BE2C (cell line): ENCODE results near the gene PILRA.
"Not testable (repeated sequence)": the region's sequence is repeated elsewhere in the genome, so short reads cannot be mapped to it uniquely, and the experiment has no call there.

Experiments
- DNase-seq: peaks from one replicate; pipeline ENCODE4 v3.0.0-alpha.2; 2020
- H3K27me3 ChIP-seq: fragments of 250-450 bp; sonication (Bioruptor Pico); 2 replicates; pipeline ENCODE4 v1.5.1; 2020; ENCODE audit warnings: mild to moderate bottlenecking
- H3K36me3 ChIP-seq: fragments of 250-450 bp; sonication (Bioruptor Pico); 2 replicates; pipeline ENCODE4 v1.5.1; 2020; ENCODE audit warnings: mild to moderate bottlenecking
- H3K4me1 ChIP-seq: fragments of 250-450 bp; sonication (Bioruptor Pico); 2 replicates; pipeline ENCODE4 v1.5.1; 2020
- H3K4me3 ChIP-seq: 2 replicates; pipeline ENCODE4 v1.5.1; 2011; ENCODE audit warnings: low read depth, low read length
- H3K9me3 ChIP-seq: fragments of 250-450 bp; sonication (Bioruptor Pico); 2 replicates; pipeline ENCODE4 v1.5.1; 2020
- TF ChIP-seq, protein P1 (sequence below): IDR thresholded peaks from 2 replicates; pipeline ENCODE4 v1.5.1; 2012; ENCODE audit warnings: mild to moderate bottlenecking, low read depth, low read length

PILRA gene

DNA sequence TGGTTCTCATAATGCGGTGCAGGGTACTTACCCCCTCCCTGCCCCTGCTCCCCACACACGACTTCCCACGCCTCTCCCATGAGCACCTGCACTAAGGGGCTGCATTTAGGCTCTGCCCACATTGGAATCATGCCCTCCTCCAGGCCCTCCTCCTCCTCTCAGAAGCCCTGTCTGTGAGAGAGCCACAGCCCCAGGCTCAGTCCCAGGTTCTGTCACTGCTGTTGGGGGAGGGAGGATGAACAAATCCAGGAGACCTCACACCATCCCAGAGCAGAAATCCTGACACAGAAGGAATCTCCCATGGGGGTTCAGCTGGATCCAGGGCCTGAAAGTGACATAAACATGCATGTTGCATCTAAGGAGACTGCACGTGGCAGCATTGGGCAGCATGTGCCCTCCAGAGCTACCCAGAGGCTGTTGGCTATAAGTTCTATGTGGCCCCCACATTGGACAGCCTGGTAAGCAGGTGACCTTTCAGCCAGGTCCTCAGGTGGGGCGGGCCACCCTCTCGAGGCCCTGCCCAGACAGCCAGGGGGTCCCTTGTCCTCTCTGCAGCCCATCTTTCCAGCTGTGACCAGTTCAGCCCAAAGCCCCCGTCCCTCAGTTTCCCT lies 1.6 kb upstream of the PILRA start:
- Histone ChIP-seq H3K4me3 (no peak overlapping the region), H3K27me3 (no peaks in the 10 kb centered on the region), H3K4me1 (no peaks in the 10 kb centered on the region; the same call in 1 of the 2 replicates), H3K36me3 (peaks cover 6% of the 10 kb centered on the region; the same call in 1 of the 2 replicates), H3K9me3 (no peaks in the 10 kb centered on the region)
- TF ChIP-seq, protein P1, sequence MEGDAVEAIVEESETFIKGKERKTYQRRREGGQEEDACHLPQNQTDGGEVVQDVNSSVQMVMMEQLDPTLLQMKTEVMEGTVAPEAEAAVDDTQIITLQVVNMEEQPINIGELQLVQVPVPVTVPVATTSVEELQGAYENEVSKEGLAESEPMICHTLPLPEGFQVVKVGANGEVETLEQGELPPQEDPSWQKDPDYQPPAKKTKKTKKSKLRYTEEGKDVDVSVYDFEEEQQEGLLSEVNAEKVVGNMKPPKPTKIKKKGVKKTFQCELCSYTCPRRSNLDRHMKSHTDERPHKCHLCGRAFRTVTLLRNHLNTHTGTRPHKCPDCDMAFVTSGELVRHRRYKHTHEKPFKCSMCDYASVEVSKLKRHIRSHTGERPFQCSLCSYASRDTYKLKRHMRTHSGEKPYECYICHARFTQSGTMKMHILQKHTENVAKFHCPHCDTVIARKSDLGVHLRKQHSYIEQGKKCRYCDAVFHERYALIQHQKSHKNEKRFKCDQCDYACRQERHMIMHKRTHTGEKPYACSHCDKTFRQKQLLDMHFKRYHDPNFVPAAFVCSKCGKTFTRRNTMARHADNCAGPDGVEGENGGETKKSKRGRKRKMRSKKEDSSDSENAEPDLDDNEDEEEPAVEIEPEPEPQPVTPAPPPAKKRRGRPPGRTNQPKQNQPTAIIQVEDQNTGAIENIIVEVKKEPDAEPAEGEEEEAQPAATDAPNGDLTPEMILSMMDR = no peak
- DNase-seq = peak; percentile 57

DNA sequence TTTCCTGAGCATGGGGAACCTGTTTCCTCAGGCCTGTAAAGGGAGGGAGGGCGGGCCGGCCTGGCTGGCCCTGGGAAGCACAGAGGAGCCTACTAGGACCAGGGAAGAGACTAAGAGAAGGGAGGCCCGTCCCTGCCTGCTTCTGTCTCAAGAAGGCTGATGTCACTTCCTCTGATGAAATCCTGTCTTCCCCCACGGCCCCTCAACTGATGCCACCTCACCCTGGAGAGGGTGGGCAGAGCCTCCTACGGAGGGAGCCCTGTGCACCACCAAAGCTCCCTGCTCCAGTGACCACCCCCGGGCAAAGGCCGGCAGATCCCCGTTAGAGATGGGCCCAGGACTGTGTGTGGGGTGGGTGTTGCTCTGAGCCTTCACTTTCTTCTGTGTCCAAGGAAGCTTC lies 1.0 kb upstream of the PILRA start:
- TF ChIP-seq, protein P1 = no peak
- peaks cover 5% of the 10 kb centered on the region; the same call in 1 of the 2 replicates for H3K36me3 ChIP-seq
- H3K4me3 ChIP-seq = no peak overlapping the region
- H3K9me3 ChIP-seq = no peaks in the 10 kb centered on the region
- H3K4me1 ChIP-seq = no peaks in the 10 kb centered on the region; the same call in 1 of the 2 replicates
- DNase-seq = no peak
- no peaks in the 10 kb centered on the region for H3K27me3 ChIP-seq

DNA sequence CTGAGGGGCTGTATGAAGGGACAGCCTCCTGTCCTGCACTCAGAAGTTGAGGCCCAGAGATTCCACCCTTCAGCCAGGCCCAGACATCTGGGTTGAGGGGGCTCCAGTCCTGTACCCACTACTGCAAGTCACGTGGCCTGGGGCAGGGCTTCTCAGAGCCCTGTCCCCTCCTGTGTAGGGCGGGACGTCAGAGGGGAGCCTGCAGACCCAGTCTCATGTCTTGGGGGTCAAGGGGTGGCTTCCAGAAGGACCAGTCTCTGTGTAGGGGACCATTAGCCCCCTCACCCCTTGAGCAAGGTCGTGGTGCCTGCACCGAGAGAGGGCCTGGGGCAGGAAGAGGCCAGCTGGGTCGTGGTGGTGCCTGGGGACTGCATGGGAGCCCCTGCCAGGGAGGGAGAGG lies 593 bp upstream of the PILRA start:
- DNase-seq = no peak
- H3K9me3 ChIP-seq = no peaks in the 10 kb centered on the region
- no peaks in the 10 kb centered on the region; the same call in 1 of the 2 replicates for H3K4me1 ChIP-seq
- peaks cover 2% of the 10 kb centered on the region; the same call in 1 of the 2 replicates for H3K36me3 ChIP-seq
- H3K4me3 ChIP-seq = no peak overlapping the region
- TF ChIP-seq, protein P1 = no peak
- no peaks in the 10 kb centered on the region for H3K27me3 ChIP-seq

DNA sequence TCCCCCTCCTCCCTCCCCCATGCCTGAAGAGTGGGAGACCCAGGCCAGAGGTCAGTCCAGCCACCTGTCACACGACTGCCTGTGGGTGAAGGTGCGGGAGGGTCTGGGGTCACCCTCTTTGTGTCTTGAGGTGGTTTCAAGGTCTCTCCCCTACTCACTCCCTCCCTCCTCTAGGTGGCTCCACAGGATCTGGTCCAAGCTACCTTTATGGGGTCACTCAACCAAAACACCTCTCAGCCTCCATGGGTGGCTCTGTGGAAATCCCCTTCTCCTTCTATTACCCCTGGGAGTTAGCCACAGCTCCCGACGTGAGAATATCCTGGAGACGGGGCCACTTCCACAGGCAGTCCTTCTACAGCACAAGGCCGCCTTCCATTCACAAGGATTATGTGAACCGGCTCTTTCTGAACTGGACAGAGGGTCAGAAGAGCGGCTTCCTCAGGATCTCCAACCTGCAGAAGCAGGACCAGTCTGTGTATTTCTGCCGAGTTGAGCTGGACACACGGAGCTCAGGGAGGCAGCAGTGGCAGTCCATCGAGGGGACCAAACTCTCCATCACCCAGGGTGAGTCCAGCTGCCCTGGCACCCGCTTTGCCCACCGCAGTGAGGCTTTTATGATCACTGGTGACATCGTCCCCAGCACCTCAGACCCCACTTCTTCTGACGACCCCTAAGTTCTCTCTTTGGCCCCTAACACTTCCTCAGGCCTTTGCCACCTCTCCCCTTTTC lies 747 bp downstream of the PILRA start:
- H3K36me3 ChIP-seq, H3K4me3 ChIP-seq, H3K27me3 ChIP-seq, DNase-seq, H3K9me3 ChIP-seq, H3K4me1 ChIP-seq: not testable (repeated sequence)
- TF ChIP-seq, protein P1 = peak; percentile 13; the same call in 1 of the 2 replicates

DNA sequence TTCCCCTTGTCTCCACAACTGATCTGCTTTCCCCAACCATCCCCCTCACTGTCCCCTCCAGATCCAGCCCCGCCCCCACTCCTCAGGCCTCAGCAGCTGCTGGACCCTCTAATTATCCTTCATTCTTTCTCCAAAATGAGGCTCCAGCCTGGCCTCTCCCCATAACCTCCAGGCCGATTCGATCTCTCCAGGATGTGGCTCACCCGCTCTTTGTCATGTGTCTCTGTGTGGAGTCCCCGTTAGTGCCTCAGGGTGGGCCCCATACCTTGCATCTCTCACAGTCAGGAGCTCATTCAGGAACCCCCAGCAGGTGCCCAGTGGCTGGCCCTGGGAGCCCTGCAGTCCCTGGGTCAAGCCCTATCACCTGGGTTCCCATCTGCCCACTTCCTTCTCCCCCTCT lies 1.3 kb downstream of the PILRA start:
- H3K9me3 ChIP-seq = no peaks in the 10 kb centered on the region
- no peak for DNase-seq
- TF ChIP-seq, protein P1 = no peak
- H3K4me3 ChIP-seq = no peak overlapping the region
- no peaks in the 10 kb centered on the region; the same call in 1 of the 2 replicates for H3K4me1 ChIP-seq
- no peaks in the 10 kb centered on the region for H3K27me3 ChIP-seq
- H3K36me3 ChIP-seq = no peaks in the 10 kb centered on the region

DNA sequence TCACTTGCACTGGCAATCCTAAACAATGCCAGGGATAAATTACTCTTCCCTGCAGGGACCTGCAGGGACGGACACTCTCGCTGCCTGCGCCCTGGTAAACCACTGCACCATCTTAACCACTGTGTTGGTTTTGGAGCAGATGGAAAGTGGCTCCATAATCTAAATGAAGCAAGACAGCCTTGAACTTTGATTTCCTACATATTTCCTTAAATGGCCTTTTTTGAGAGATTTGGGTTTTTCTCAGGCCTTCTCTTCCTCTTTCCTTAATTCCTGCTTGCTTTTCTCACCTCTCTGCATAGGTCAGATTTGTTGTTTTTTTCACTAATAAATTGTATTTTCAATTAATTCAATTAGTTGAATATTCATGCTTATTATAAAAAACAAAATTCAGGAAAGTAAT lies 2.8 kb downstream of the PILRA start:
- no peaks in the 10 kb centered on the region for H3K27me3 ChIP-seq
- no peak overlapping the region for H3K4me3 ChIP-seq

More for the DNA sequence above, 2.8 kb downstream of the PILRA start:
- TF ChIP-seq, protein P1 = no peak
- H3K36me3 ChIP-seq = no peaks in the 10 kb centered on the region
- no peaks in the 10 kb centered on the region; the same call in 1 of the 2 replicates for H3K4me1 ChIP-seq
- no peak for DNase-seq
- H3K9me3 ChIP-seq = no peaks in the 10 kb centered on the region
